A673 (cell line): Measurements from ENCODE around the gene CR1.

Experiments
- CTCF ChIP-seq: fragments of 300-800, 200-600 bp; sonication (generic); conservative IDR thresholded peaks from 2 replicates; pipeline ENCODE4 v1.5.1; 2017; ENCODE audit warnings: low read depth, mild to moderate bottlenecking, antibody characterized with exemption, low read length, moderate library complexity, mixed read lengths
- EZH2 ChIP-seq: fragments of 200-600 bp; sonication (generic); IDR thresholded peaks from 2 replicates; pipeline ENCODE4 v1.6.1; 2017; ENCODE audit warnings: borderline replicate concordance, low read depth, mild to moderate bottlenecking, mixed read lengths, antibody characterized with exemption, low read length; ENCODE audit not compliant: poor library complexity, severe bottlenecking

- TF ChIP-seq CTCF: no peak
- no peak for TF ChIP-seq EZH2
Observed at GRCh38 chr1:207673399-207673798, 177.4 kb downstream of the CR1 start.
